ENCODE data around the gene RTN4R. TPM values are rescaled to one million over a fixed set of nuclear protein-coding genes. Genes with fewer than 3 reads are reported as not detected.
A peak's percentile ranks its signal among the peaks of the same experiment; 100 is the strongest.

RTN4R gene
- total and polyA plus RNA-seq, 9 of the 15 experiments (the other 6 are each of a cell fraction or from before 2014, with no cell fraction given) = 0.04 to 2.8 (median 1.4) TPM; not detected in 3

DNA sequence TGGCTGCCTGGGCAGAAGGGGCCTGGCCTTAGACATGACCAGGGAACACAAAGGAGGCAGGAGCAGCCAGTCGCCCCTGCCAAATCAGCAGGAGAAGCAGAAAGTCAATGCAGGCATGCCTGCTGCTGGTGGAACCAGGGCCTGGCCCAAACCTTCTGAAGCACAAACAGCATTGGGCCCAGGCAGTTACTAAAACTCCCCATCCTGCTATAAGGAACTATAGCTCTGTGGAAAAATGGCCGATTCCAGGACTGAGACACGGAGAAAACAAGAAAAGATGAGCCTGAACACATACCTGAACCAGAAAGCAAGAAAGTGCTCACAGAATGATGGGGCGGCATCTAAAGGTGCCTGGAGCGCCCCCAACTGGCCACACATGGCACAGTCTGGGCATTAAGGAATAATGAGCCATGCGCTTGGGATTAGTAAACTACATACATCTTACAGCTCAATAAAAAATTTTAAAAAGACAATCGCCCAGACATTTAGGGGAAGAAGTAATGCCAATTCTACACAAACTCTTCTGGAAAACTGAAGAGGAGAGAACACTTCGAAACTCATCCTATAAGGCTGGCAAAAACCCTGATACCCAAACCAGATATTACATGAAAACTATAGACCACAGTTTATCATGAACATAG lies 49.4 kb upstream of the RTN4R start (continued):
- TF ChIP-seq, protein P1, sequence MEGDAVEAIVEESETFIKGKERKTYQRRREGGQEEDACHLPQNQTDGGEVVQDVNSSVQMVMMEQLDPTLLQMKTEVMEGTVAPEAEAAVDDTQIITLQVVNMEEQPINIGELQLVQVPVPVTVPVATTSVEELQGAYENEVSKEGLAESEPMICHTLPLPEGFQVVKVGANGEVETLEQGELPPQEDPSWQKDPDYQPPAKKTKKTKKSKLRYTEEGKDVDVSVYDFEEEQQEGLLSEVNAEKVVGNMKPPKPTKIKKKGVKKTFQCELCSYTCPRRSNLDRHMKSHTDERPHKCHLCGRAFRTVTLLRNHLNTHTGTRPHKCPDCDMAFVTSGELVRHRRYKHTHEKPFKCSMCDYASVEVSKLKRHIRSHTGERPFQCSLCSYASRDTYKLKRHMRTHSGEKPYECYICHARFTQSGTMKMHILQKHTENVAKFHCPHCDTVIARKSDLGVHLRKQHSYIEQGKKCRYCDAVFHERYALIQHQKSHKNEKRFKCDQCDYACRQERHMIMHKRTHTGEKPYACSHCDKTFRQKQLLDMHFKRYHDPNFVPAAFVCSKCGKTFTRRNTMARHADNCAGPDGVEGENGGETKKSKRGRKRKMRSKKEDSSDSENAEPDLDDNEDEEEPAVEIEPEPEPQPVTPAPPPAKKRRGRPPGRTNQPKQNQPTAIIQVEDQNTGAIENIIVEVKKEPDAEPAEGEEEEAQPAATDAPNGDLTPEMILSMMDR (IDR thresholded peaks at IDR 0.05 in 2 of 3, conservative IDR thresholded peaks at IDR 0.05 in 1 of 3; ENCODE audit: insufficient read depth in 2 of 3, low read depth in 1 of 3, low read length in 3 of 3) = peak; percentile 73 to 98 (median 76)
- peak; percentile 72 for TF ChIP-seq CTBP1 (IDR thresholded peaks at IDR 0.05; ENCODE audit: borderline replicate concordance)
- 0 out of 2 replicates have a peak, but pooled peaks have one; percentile 38 for TF ChIP-seq HCFC1 (IDR thresholded peaks at IDR 0.05; ENCODE audit: low read depth, low read length)
- peak; percentile 28 to 65; a peak in 1 of 4 replicates for TF ChIP-seq MAZ (CRISPR knock-in tag; conservative IDR thresholded peaks at IDR 0.05 in 1 of 2, IDR thresholded peaks at IDR 0.05 in 1 of 2)
- peak; percentile 82; the same call in 1 of the 2 replicates for TF ChIP-seq LCOR (CRISPR knock-in tag; IDR thresholded peaks at IDR 0.05)
- peak; percentile 64 for TF ChIP-seq MYC (IDR thresholded peaks at IDR 0.05; ENCODE audit: low read depth, low read length)
- peak; percentile 63; the same call in 1 of the 2 replicates for TF ChIP-seq MYC (CRISPR knock-in tag; IDR thresholded peaks at IDR 0.05; ENCODE audit: borderline replicate concordance, low read depth)
- TF ChIP-seq, protein P2, sequence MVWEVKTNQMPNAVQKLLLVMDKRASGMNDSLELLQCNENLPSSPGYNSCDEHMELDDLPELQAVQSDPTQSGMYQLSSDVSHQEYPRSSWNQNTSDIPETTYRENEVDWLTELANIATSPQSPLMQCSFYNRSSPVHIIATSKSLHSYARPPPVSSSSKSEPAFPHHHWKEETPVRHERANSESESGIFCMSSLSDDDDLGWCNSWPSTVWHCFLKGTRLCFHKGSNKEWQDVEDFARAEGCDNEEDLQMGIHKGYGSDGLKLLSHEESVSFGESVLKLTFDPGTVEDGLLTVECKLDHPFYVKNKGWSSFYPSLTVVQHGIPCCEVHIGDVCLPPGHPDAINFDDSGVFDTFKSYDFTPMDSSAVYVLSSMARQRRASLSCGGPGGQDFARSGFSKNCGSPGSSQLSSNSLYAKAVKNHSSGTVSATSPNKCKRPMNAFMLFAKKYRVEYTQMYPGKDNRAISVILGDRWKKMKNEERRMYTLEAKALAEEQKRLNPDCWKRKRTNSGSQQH (CRISPR knock-in tag; IDR thresholded peaks at IDR 0.05) = 0 out of 2 replicates have a peak, but pooled peaks have one; percentile 11
- peak; percentile 38; the same call in 1 of the 2 replicates for TF ChIP-seq KDM2B (CRISPR knock-in tag; IDR thresholded peaks at IDR 0.05)

Measured in K562 (cell line).